Neutrophil (primary cell): Measurements from ENCODE around the gene RAPGEF2.

ENCODE experiments used
- H3K27ac ChIP-seq: fragments of 200-600 bp; sonication (generic); 2 replicates; pipeline ENCODE4 v1.5.1; 2016; ENCODE audit warnings: mild to moderate bottlenecking, moderate library complexity
- H3K27me3 ChIP-seq: fragments of 200-600 bp; sonication (generic); 2 replicates; pipeline ENCODE4 v1.6.0; 2016; ENCODE audit warnings: mild to moderate bottlenecking
- H3K36me3 ChIP-seq: fragments of 200-600 bp; sonication (generic); 2 replicates; pipeline ENCODE4 v1.5.1; 2017
- H3K4me1 ChIP-seq, 2 experiments: fragments of 200-600 bp in 1 of 2; sonication (generic) in 1 of 2; 1 replicate in 1 of 2; 2 replicates in 1 of 2; pipeline versions ENCODE4 v1.5.1 to v1.6.1; 2013 to 2016; ENCODE audit warnings: low read depth in 1 of 2, low read length in 1 of 2, mild to moderate bottlenecking in 1 of 2, moderate library complexity in 1 of 2; ENCODE audit not compliant: control insufficient read depth in 1 of 2, insufficient read depth in 1 of 2
- H3K4me3 ChIP-seq, 2 experiments: fragments of 200-600 bp in 1 of 2; sonication (generic) in 1 of 2; 1 replicate in 1 of 2; 2 replicates in 1 of 2; pipeline ENCODE4 v1.5.1; 2013 to 2016; ENCODE audit warnings: low read depth in 1 of 2, low read length in 1 of 2, mild to moderate bottlenecking in 1 of 2, moderate library complexity in 1 of 2
- H3K9me3 ChIP-seq: fragments of 200-600 bp; sonication (generic); 2 replicates; pipeline ENCODE4 v1.5.1; 2016
- CTCF ChIP-seq: fragments of 200-600 bp; sonication (generic); IDR thresholded peaks from 2 replicates; pipeline ENCODE4 v1.5.1; 2016; ENCODE audit warnings: antibody characterized with exemption

RAPGEF2 gene

GRCh38 chr4:159185591-159186023 is 82.7 kb downstream of the RAPGEF2 start:
- Histone ChIP-seq H3K27me3 (no peaks in the 10 kb centered on the region), H3K4me3 (no peak overlapping the region), H3K9me3 (no peaks in the 10 kb centered on the region), H3K36me3 (no peaks in the 10 kb centered on the region), H3K27ac (no peak overlapping the region), H3K4me1 (no peaks in the 10 kb centered on the region)
- TF ChIP-seq CTCF = no peak

- no peak for TF ChIP-seq CTCF
- Histone ChIP-seq H3K9me3 (no peaks in the 10 kb centered on the region), H3K4me3 (no peak overlapping the region), H3K27me3 (no peaks in the 10 kb centered on the region), H3K36me3 (no peaks in the 10 kb centered on the region), H3K4me1 (no peaks in the 10 kb centered on the region), H3K27ac (no peak overlapping the region)
Measured at GRCh38 chr4:159188646-159189045, 85.8 kb downstream of the RAPGEF2 start.

GRCh38 chr4:159190651-159191050 is 87.8 kb downstream of the RAPGEF2 start:
- H3K27me3 ChIP-seq = no peaks in the 10 kb centered on the region
- H3K36me3 ChIP-seq = peaks cover 4% of the 10 kb centered on the region
- no peak for TF ChIP-seq CTCF

GRCh38 chr4:159191989-159192388 is 89.1 kb downstream of the RAPGEF2 start:
- Histone ChIP-seq H3K4me1 (no peaks in the 10 kb centered on the region), H3K36me3 (peaks cover 4% of the 10 kb centered on the region), H3K4me3 (no peak overlapping the region), H3K27me3 (no peaks in the 10 kb centered on the region), H3K9me3 (no peaks in the 10 kb centered on the region), H3K27ac (no peak overlapping the region)
- TF ChIP-seq CTCF = no peak

More at GRCh38 chr4:159190651-159191050, 87.8 kb downstream of the RAPGEF2 start:
- H3K27ac ChIP-seq = no peak overlapping the region
- no peak overlapping the region for H3K4me3 ChIP-seq
- H3K4me1 ChIP-seq = no peaks in the 10 kb centered on the region
- no peaks in the 10 kb centered on the region for H3K9me3 ChIP-seq

- H3K4me1 ChIP-seq = no peaks in the 10 kb centered on the region
- no peaks in the 10 kb centered on the region for H3K9me3 ChIP-seq
- no peak for TF ChIP-seq CTCF
- peaks cover 4% of the 10 kb centered on the region for H3K36me3 ChIP-seq
- no peak overlapping the region for H3K27ac ChIP-seq
- H3K4me3 ChIP-seq = no peak overlapping the region
- no peaks in the 10 kb centered on the region for H3K27me3 ChIP-seq
Measured at GRCh38 chr4:159193046-159193620, 90.3 kb downstream of the RAPGEF2 start.
